Activated CD8-positive, alpha-beta memory T cell treated with anti-CD3 and anti-CD28 coated beads for 36 hours (primary cell): ENCODE measurements around the gene FOXN4. TPM values are rescaled to one million over a fixed set of nuclear protein-coding genes. Genes with fewer than 3 reads are reported as not detected.

Experiments used
- CTCF ChIA-PET: fragments of 350-600 bp; sonication (Branson Sonifier 250); formaldehyde crosslinking; loops from one replicate; lab custom pipeline; 2021; ENCODE audit warnings: antibody characterized with exemption; lab: Charles Lee
- POLR2A ChIA-PET: fragments of 350-600 bp; sonication (Branson Sonifier 250); formaldehyde crosslinking; loops from one replicate; lab custom pipeline; 2021; ENCODE audit warnings: antibody characterized with exemption; lab: Charles Lee
- total RNA-seq, 2 experiments: library from RNA; stranded (reverse); gene quantifications; one replicate each; pipeline ENCODE4 v1.2.3, GENCODE V29; 2021

FOXN4 gene
- total RNA-seq, 2 experiments from 2014 or later, result not detected

- CTCF ChIA-PET, result interaction anchor here (0.6 kb wide), 1 partner anchor 357 kb away, joined by 4 read pairs; no protein-coding TSS in a partner anchor
- POLR2A ChIA-PET, result no interaction called here
Observed at GRCh38 chr12:109309381-109310246, 530 bp upstream of the FOXN4 start.

DNA sequence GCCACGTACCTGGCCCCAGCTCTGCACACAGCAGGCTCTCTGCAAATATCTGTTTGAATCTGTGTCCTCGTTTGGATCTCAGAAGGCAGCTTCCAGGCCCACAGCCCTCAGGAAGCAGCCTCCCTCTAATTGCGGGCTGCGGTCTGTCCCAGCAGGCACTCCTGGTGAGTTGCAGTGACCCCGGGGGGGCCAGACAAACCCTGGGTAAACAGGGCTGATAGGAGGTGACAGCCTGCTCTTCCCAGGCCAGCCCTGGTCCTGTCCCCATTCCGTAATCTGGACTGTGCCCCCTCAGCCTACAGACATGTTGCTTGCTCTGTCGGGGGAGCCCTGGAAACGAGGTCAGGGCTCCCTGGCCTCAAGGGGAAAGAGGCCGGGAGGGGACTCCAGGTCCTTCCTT, 2.0 kb downstream of the FOXN4 start:
- ChIA-PET POLR2A (no interaction called here), CTCF (no interaction called here)

DNA sequence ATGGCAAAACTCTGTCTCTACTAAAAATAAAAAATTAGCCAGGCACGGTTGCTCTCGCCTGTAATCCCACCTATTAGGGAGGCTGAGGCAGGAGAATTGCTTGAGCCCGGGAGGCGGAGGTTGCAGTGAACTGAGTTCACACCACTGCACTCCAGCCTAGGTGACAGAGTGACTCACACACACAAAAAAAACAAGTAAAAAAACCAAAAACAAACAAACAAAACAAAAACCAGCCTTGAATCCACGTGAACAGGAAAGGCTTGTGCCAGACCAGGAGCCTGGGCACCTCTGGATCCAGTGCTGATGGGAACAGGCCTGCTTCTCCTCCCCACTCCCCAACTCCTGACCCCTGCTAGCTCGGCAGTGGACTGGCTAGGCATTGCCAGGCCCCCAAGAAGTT, 3.5 kb downstream of the FOXN4 start:
- POLR2A ChIA-PET, result no interaction called here
- CTCF ChIA-PET, result no interaction called here

GRCh38 chr12:109304485-109304884, 4.6 kb downstream of the FOXN4 start:
- CTCF ChIA-PET, result no interaction called here
- POLR2A ChIA-PET, result no interaction called here

GRCh38 chr12:109302770-109303169, 6.3 kb downstream of the FOXN4 start:
- CTCF ChIA-PET, result interaction anchor here (0.7 kb wide), 1 partner anchor 292 kb away, joined by 4 read pairs; no protein-coding TSS in a partner anchor

GRCh38 chr12:109302358-109302757, 6.7 kb downstream of the FOXN4 start:
- ChIA-PET CTCF (interaction anchor here (0.7 kb wide), 1 partner anchor 291 kb away, joined by 4 read pairs; no protein-coding TSS in a partner anchor), POLR2A (no interaction called here)

More at GRCh38 chr12:109302770-109303169, 6.3 kb downstream of the FOXN4 start:
- POLR2A ChIA-PET, result no interaction called here

DNA sequence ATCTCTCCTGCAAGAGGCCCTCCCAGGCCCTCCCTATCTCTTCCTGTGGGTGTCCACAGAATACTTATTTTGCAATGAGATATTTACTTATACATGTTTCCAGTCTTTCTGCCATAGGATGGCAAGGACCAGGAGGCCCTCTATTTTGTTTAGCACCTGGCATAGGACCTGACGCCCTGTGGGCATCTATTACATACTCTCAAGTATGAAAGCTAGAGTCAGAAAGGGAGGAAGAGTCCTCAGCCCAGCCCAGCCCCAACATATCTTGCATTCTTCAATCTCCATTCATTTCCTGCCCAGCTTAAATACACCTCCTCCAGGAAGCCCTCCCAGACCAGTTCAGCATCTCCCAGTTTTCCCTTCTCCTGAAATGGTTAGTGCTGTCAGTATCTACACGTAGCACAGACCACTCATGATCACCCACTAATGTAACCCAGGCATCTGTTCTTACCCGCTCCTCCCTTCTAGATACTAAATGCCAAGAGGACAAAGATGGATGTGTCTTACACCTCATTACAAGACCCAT, 7.4 kb downstream of the FOXN4 start:
- POLR2A ChIA-PET, result no interaction called here
- CTCF ChIA-PET, result interaction anchor here (0.7 kb wide), 1 partner anchor 291 kb away, joined by 4 read pairs; no protein-coding TSS in a partner anchor

DNA sequence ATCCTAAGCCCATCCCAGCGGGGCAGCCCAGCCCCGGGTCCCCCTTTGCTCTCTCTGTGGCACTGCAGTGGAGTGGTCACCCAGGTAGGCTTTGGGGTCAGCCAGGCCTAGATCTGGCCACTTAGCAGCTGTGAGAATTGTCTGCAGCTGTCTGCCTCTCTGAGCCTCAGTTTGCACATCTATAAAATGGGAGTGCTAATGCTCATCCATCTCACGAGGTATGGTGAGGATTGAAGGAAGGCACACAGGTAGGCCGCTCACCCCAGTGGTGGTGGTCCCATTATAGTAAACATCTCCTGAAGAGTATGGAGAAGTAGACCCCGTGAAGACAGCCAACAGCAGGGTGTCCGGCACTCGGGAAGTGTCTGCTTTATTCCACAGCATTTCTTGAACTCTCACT, 9.2 kb downstream of the FOXN4 start:
- CTCF ChIA-PET, result no interaction called here
- POLR2A ChIA-PET, result no interaction called here

DNA sequence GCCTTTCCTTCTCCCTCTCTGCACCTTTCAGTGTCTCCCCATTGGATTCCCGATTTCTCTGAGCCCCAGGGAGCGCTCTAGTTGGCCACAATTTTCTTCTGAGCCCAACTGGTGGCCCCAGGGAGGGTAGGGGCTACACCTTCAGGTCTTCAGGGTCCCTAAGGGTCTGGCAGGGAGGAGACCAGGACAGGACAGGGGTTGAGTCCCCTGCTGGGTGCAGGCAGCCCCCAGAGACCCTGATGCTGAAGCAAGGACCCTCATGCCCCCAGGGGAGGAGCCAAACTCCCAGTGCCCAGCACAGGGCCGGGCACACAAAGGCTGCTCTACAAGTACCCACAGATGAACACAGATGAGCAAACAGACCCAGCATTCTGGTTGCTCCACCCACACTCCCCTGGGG, 12.7 kb downstream of the FOXN4 start:
- CTCF ChIA-PET, result no interaction called here
- POLR2A ChIA-PET, result no interaction called here

DNA sequence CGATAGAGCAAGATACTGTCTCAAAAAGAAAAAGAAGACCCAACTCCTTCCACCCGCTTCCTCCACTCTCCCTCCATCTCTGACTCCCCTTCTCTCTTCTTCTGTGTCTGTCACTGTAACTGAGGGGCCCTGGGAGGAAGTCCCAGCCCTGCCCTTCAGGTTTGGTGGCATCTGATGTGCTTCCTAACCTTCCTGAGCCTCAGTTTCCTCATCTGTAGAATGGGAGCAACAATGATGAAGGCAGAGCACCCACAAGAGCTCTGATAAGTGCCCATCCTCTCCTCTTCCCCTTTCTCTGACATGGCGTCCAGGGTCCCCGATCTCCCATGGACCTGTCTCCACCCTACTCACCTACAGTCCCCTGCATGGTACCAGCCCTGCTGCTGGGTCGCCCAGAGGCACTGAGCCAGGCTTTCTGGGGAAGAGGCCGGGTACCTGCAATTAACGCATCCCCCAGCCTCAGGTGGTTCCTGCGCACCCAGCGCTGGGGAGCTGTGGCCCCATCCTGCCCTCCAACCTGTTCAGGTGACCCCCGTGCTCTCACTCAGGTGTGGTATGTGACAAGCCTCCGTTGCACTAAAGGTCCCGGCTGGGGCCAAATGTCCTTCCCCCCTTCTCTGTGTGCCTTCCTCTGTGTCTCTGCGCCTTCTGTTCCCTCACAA, 13.2 kb downstream of the FOXN4 start:
- POLR2A ChIA-PET, result no interaction called here
- CTCF ChIA-PET, result no interaction called here

GRCh38 chr12:109294286-109294796, 14.7 kb downstream of the FOXN4 start:
- ChIA-PET POLR2A (no interaction called here), CTCF (no interaction called here)

GRCh38 chr12:109293106-109293505, 16.0 kb downstream of the FOXN4 start:
- CTCF ChIA-PET, result no interaction called here
- POLR2A ChIA-PET, result no interaction called here

- ChIA-PET CTCF (no interaction called here), POLR2A (no interaction called here)
Observed at GRCh38 chr12:109292342-109292711, 16.8 kb downstream of the FOXN4 start.

- ChIA-PET CTCF (no interaction called here), POLR2A (no interaction called here)
Observed at GRCh38 chr12:109291521-109292341, 17.4 kb downstream of the FOXN4 start.

DNA sequence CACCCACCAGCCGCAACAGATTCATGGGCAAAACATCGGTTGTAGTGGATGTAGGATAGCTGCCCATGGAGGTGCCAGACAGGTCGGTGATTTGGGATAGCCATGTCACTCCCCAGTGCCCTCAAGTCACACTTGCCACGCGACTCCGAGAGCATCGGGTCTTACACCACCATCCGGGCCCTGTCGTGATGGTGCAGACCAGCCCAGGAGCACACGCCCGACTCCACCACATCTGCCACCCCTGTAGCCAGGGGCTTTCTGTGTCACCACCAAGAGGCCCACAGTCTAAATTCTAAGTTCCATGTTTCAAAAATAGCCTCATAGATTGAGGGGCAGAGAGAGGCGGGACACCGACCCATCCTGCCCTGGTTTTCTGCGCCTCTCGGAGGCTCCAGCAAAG, 18.0 kb downstream of the FOXN4 start:
- ChIA-PET CTCF (no interaction called here), POLR2A (no interaction called here)

DNA sequence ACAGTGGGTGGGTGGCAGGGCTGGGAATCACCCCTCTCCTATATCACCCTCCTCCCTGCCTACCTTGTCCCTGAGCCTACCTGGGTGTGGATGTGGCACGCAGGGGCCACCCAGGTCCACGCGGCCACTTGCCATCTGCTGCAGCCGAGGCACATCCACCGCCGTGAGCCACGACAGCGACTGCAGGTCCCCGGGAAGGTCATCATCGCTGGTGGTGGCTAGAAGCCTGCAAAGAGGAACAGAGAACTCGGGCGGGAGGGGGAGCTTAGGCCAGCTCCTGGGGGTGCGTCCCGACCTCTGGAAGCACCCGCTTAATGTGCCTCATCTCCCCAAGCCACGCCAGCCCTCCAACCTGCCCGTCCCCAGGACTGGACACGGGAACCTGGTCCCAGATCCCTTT, 19.0 kb downstream of the FOXN4 start:
- ChIA-PET CTCF (no interaction called here), POLR2A (no interaction called here)

DNA sequence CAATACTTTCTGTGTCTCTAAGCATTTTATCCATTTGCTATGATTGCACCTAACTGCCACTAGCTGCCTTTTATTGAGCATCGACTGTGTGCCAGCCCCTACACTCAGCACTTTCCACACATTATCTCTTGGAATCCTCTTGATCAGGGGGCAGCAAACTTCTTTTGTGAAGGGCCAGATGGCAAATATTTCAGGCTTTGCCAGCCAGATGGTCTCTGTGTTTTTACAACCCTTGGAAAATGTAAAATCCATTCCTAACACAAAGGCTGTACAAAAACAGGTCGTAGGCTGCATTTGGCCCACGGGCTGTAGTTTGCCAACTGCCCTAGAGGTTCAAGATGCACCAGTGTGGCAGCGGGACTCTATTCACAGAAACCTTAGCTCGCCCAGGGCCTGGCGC, 19.5 kb downstream of the FOXN4 start:
- CTCF ChIA-PET, result no interaction called here
- POLR2A ChIA-PET, result no interaction called here

DNA sequence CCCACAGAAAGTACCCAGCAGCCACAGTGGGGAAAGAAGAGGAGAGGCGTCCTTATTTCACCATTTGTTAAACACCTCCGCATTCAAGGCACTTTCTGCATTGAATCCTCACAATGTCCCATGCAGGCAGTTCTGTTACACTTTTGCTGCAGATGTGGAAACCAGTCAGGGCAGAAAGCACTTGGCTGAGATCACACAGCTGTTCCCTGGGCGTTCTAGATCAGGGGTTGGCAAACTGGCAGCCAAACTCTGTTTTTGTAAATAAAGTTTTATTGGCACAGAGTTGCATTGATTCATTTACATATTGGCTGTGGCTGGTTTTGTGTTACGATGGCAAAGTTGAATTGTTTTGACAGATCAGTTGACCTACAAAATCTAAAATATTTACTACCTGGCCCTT, 20.1 kb downstream of the FOXN4 start:
- ChIA-PET POLR2A (no interaction called here), CTCF (no interaction called here)

DNA sequence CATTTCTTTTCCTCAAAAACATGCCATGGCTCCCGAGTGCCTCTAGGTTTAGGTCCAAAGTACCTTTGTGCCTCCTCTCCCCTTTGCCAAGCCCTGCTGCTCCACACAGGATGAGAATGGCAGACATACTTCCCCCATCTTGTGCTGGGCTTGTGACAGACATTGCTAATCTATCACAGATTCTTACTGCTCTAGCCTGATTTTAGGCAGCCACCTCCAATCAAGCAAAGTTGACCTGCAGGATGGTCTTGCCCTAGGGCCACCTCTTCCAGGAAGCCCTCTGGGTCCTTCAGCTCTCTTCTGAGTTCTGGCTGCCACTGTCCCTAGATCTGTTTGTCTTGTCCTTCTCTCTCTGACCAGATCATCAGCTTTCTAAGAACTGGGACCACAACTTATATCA, 20.5 kb downstream of the FOXN4 start:
- ChIA-PET CTCF (interaction anchor here (0.6 kb wide), 1 partner anchor 82 kb away, joined by 3 read pairs; no protein-coding TSS in a partner anchor), POLR2A (no interaction called here)
